Heart right ventricle (tissue), 16 donors: Measurements from ENCODE around the gene MS4A12. TPM values are rescaled to one million over a fixed set of nuclear protein-coding genes. Genes with fewer than 3 reads are reported as not detected.
"Not testable (repeated sequence)": the region's sequence is repeated elsewhere in the genome, so short reads cannot be mapped to it uniquely, and the experiment has no call there.

Experiments
- ATAC-seq, 8 donors: fragments of 200-7000 bp; cut with Tn5 transposase; one replicate each; pipeline ENCODE4 v1.9.1; 2020; ENCODE audit warnings: mild to moderate bottlenecking in 8 of 8, moderate library complexity in 8 of 8, moderate number of reproducible peaks in 1 of 8
- DNase-seq, 2 donors: peaks; one replicate each; pipeline ENCODE4 v3.0.0-alpha.2; 2020
- H3K27ac ChIP-seq, 10 donors: fragments of 200-600 bp; sonication (generic) in 2 of 10; one replicate each; pipeline versions ENCODE4 v1.5.0 to v1.8.0; 2020 to 2022; ENCODE audit warnings: mild to moderate bottlenecking in 3 of 10
- H3K27me3 ChIP-seq, 7 donors: fragments of 200-600 bp; one replicate each; pipeline ENCODE4 v1.8.0; 2021 to 2022; ENCODE audit warnings: mild to moderate bottlenecking in 2 of 7
- H3K36me3 ChIP-seq, 9 donors: fragments of 200-600 bp; sonication (generic) in 1 of 9; one replicate each; pipeline versions ENCODE4 v1.5.0 to v1.8.0; 2020 to 2022; ENCODE audit warnings: mild to moderate bottlenecking in 2 of 9
- H3K4me1 ChIP-seq, 9 donors: fragments of 200-600 bp; sonication (generic) in 1 of 9; one replicate each; pipeline versions ENCODE4 v1.5.0 to v1.8.0; 2020 to 2022; ENCODE audit warnings: mild to moderate bottlenecking in 4 of 9
- H3K4me3 ChIP-seq, 10 donors: fragments of 200-600 bp; sonication (generic) in 2 of 10; one replicate each; pipeline versions ENCODE4 v1.5.0 to v1.8.0; 2020 to 2022; ENCODE audit warnings: mild to moderate bottlenecking in 7 of 10, moderate library complexity in 2 of 10
- H3K9me3 ChIP-seq, 11 donors: fragments of 200-600 bp in 10 of 11; sonication (generic) in 2 of 11; one replicate each; pipeline versions ENCODE4 v1.5.0 to v1.8.0; 2013 to 2022; ENCODE audit warnings: mild to moderate bottlenecking in 2 of 11, control low read depth in 1 of 11, moderate library complexity in 1 of 11
- WGBS, 2 donors: extraction: QIAGEN DNeasy Blood & Tissue Kit; methylation state at CpG; one replicate each; pipeline ENCODE4 v1.1.7; 2013; ENCODE audit warnings: inconsistent platforms in 1 of 2; 5-methylcytosine and 5-hydroxymethylcytosine counted together
- intact Hi-C, 10 donors: fragments of 100-400 bp; cut with DNase I; formaldehyde crosslinking; loops; one replicate each; pipeline versions ENCODE4 v1.11.1 to v1.14.2; 2022
- polyA plus RNA-seq, 2 donors: library from polyadenylated mRNA; stranded (reverse); fragments of 200-250 nt; gene quantifications; one replicate each; pipeline ENCODE4 v1.2.3, GENCODE V29; 2013
- total RNA-seq, 10 donors: library from RNA; stranded (reverse); fragmentation: NEBNext Ultra II Directional in 3 of 10; extraction: Animal tissue kit (Norgen Biotek cat#: 25700) in 3 of 10; gene quantifications; one replicate each; pipeline versions ENCODE4 v1.2.1 to v1.2.4, GENCODE V29; 2021 to 2023
- TF ChIP-seq, protein P1 (sequence below), 9 donors: fragments of 200-600 bp; sonication (generic) in 2 of 9; IDR thresholded peaks; one replicate each; pipeline versions ENCODE4 v1.5.0 to v1.8.0; 2021 to 2022; ENCODE audit warnings: antibody characterized with exemption in 9 of 9, mild to moderate bottlenecking in 5 of 9, moderate library complexity in 1 of 9
- donor health status: Arrhythmogenic right ventricular cardiomyopathy.
- donor health status: ischemic (EF 13 %, LVEDD 7.1; RV severe dilation, severe dysfunction).
- donor health status: healthy with polysubstance abuse.
- donor health status: DM: no; HTN: yes; CAD: no.
- donor health status: DM: no; HTN: no; CAD: no.
- donor health status: ischemic (EF 25% LVEDD 6.9; RV normal size, moderate dysfunction).
- donor health status: ischemic (EF 25% LVEDD 5.7; RV mildly dilated, moderate dysfunction).
- donor health status: healthy.
- donor health status: DM: yes; HTN: yes; CAD: no.
- donor health status: Ischemic cardiomyopathy.
- donor health status: ischemic (EF 35%, LVEDD 5.7; RV mildly dilated, moderate dysfunction).
- donor health status: nonischemic (EF 11% LVEDD 7.7; RV severe dilation, severe dysfunction).
- donor health status: DM: yes; HTN: yes; CAD: no.
- donor health status: PGD.
- donor health status: ischemic (EF 29% LVEDD 5.4; RV normal size, mild dysfunction).
- donor health status: nonischemic (EF 23%, LVEDD 6.1; RV moderate dilation, normal function).

Gene MS4A12
- total and polyA plus RNA-seq, 12 donors: 0.36 TPM; not detected in 11

DNA sequence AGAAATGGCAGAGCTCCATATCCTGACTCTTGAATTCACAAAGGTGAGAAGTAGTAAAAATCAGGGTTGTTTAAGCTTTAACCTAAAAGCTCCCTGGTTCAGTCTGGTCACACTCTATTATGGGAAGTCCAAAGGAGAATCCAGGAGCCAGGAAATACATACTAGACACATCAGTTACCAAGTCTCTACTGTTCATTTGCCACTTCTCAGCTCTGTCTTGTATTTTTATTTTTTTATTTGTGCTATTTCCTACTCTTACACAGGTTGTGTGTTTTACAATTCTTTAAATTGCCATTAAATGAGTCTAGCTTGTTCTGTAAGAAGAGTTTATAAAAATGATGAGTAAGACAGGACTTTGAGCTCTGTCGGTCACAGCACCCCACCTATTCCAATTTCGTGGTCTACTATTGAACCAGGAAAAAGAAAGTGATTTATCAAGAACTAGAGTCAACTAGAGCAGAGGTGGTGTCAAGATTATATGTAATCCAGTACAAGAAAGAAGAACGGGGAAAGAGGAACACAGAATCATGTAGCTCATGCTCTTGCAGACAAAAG, 9.7 kb downstream of the MS4A12 start:
- Histone ChIP-seq H3K9me3 (peaks cover 0 to 2% (median 0%) of the 10 kb centered on the region in 11 donors), H3K27me3 (no peaks in the 10 kb centered on the region), H3K27ac (no peak overlapping the region), H3K4me1 (no peaks in the 10 kb centered on the region), H3K4me3 (no peak overlapping the region), H3K36me3 (no peaks in the 10 kb centered on the region)
- 63 to 66% methylated on average over 3 of the region's 3 CpGs for WGBS, 2 donors
- DNase-seq: no peak
- ATAC-seq: no peak
- TF ChIP-seq, protein P1, sequence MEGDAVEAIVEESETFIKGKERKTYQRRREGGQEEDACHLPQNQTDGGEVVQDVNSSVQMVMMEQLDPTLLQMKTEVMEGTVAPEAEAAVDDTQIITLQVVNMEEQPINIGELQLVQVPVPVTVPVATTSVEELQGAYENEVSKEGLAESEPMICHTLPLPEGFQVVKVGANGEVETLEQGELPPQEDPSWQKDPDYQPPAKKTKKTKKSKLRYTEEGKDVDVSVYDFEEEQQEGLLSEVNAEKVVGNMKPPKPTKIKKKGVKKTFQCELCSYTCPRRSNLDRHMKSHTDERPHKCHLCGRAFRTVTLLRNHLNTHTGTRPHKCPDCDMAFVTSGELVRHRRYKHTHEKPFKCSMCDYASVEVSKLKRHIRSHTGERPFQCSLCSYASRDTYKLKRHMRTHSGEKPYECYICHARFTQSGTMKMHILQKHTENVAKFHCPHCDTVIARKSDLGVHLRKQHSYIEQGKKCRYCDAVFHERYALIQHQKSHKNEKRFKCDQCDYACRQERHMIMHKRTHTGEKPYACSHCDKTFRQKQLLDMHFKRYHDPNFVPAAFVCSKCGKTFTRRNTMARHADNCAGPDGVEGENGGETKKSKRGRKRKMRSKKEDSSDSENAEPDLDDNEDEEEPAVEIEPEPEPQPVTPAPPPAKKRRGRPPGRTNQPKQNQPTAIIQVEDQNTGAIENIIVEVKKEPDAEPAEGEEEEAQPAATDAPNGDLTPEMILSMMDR (IDR thresholded peaks at IDR 0.05): no peak
- intact Hi-C loops: no loop called here

DNA sequence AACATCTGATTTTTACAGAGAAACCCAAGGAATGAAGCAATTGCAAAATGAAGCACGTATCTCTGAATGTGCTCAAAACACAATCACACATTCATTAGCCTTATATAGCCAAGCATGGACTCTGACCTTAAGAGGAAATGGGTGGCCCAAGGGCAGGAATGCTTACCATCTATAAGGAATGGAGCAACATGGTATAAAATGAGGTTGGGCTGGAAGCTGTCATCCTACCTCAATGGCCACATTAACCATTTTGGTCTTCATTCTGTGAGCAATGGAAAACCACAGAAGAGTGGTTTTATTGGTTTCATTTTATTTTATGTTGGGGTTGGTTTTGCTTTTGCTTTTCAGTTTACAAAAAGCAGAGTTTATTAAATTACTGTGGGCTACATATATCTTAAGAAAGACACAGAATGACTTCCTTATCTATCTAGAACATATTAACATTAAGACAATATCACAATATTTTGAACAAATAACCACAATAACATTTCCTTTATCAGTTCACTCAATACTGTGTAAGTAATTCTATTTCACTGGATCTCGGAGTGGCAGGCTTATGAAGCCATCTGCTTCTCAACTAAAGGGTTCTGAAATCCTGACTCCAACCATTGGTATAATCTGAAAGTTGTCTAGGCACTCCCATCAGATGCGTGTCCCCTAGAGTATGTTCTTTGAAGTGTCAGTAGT, 11.8 kb downstream of the MS4A12 start:
- DNase-seq (no peak), ATAC-seq (no peak)
- no peak overlapping the region for H3K4me3 ChIP-seq
- no peaks in the 10 kb centered on the region for H3K4me1 ChIP-seq
- 70 to 78% methylated on average over 3 of the region's 3 CpGs for WGBS, 2 donors
- H3K9me3 ChIP-seq: peaks cover 0 to 2% (median 0%) of the 10 kb centered on the region in 11 donors
- H3K27me3 ChIP-seq: no peaks in the 10 kb centered on the region
- no peak overlapping the region for H3K27ac ChIP-seq
- H3K36me3 ChIP-seq: no peaks in the 10 kb centered on the region
- intact Hi-C loops: no loop called here
- TF ChIP-seq, protein P1 (IDR thresholded peaks at IDR 0.05): no peak

DNA sequence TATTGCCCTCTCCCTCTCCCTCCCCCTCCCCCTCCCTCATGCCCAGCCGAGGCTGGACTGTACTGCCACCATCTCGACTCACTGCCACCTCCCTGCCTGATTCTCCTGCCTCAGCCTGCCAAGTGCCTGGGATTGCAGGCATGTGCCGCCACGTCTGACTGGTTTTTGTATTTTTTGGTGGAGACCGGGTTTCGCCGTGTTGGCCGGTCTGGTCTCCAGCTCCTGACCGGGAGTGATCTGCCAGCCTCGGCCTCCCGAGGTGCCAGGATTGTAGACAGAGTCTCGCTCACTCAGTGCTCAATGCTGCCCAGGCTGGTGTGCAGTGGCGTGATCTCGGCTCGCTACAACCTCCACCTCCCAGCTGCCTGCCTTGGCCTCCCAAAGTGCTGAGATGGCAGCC, 17.0 kb downstream of the MS4A12 start:
- H3K9me3 ChIP-seq, DNase-seq, H3K4me3 ChIP-seq, intact Hi-C loops, H3K27me3 ChIP-seq, H3K27ac ChIP-seq, H3K36me3 ChIP-seq, H3K4me1 ChIP-seq, ATAC-seq: not testable (repeated sequence)
- WGBS, 2 donors: 80 to 82% methylated on average over 15 of the region's 15 CpGs

DNA sequence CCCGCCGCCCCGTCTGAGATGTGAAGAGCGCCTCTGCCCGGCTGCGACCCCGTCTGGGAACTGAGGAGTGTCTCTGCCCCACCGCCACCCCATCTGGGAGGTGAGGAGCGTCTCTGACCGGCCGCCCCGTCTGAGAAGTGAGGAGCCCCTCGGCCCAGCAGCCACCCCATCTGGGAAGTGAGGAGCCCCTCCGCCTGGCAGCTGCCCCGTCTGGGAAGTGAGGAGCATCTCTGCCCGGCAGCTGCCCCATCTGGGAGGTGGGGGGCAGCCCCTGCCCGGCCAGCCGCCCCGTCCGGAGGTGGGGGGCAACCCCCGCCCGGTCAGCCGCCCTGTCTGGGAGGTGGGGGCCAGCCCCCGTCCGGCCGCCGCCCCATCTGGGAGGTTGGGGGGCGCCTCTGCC, 17.6 kb downstream of the MS4A12 start:
- H3K4me3 ChIP-seq, H3K36me3 ChIP-seq, DNase-seq, H3K9me3 ChIP-seq, H3K27ac ChIP-seq, ATAC-seq, H3K4me1 ChIP-seq, intact Hi-C loops, H3K27me3 ChIP-seq: not testable (repeated sequence)
- WGBS, 2 donors: 94 to 96% methylated on average over 27 to 28 of the region's 28 CpGs

DNA sequence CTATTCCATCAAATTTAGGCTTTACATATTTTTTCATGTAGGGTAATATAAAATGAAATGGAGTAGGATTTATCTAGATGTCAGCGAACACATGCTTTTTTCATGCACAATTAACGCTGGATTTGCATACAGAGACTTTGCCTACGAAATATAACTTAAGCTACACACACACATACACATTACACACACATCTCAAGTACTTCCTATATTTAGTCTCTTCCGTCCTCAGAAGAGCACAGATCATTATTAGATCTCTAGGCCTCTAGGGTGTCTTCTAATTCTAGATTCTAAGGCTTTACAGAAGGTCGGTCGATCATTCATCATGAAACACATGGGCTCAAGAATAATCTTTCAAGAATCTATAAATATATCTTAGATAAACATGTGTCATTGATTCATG, 18.8 kb downstream of the MS4A12 start:
- TF ChIP-seq, protein P1 (IDR thresholded peaks at IDR 0.05): no peak
- ATAC-seq: no peak
- no peak overlapping the region for H3K27ac ChIP-seq
- no peaks in the 10 kb centered on the region for H3K4me1 ChIP-seq
- no peaks in the 10 kb centered on the region for H3K27me3 ChIP-seq
- 55 to 59% methylated on average over 6 of the region's 6 CpGs for WGBS, 2 donors
- DNase-seq: no peak
- intact Hi-C loops: no loop called here
- H3K9me3 ChIP-seq: no peaks in the 10 kb centered on the region
- no peak overlapping the region for H3K4me3 ChIP-seq
- H3K36me3 ChIP-seq: no peaks in the 10 kb centered on the region
